Endothelial cell of umbilical vein (primary cell): ENCODE data around the gene AIM2. TPM values are rescaled to one million over a fixed set of nuclear protein-coding genes. Genes with fewer than 3 reads are reported as not detected.

ENCODE experiments used
- BruUV-seq: library from RNA; stranded (reverse); fragments of 400-500 nt; replicated peaks from 2 replicates; lab custom pipeline; 2021; lab: Mats Ljungman, UMichigan
- CTCF ChIA-PET: fragments of 300-600, 350-600 bp; sonication (Branson Sonifier 250); formaldehyde crosslinking; loops from one replicate; lab custom pipeline; 2021; ENCODE audit warnings: antibody characterized with exemption, inconsistent platforms; lab: Charles Lee
- POLR2A ChIA-PET: fragments of 300-600, 350-600 bp; sonication (Branson Sonifier 250); formaldehyde crosslinking; loops from one replicate; lab custom pipeline; 2021; ENCODE audit warnings: antibody characterized with exemption, inconsistent platforms; lab: Charles Lee
- DNase-seq: peaks from one replicate; pipeline ENCODE4 v3.0.0-alpha.2; 2011; ENCODE audit warnings: low read depth, low spot score
- FAIRE-seq: peaks from 2 replicates; lab custom pipeline; 2011; peaks lifted over from hg19 to GRCh38; lab: Jason Lieb, UNC
- H2AFZ ChIP-seq: 2 replicates; pipeline ENCODE4 v1.6.0; 2012; ENCODE audit warnings: low read depth, low read length, control low read depth, inconsistent platforms
- H3K27ac ChIP-seq: 2 replicates; pipeline ENCODE4 v1.5.1; 2011; ENCODE audit warnings: low read depth, mild to moderate bottlenecking, control low read depth, low read length, moderate library complexity; ENCODE audit not compliant: insufficient read depth
- H3K27me3 ChIP-seq, 2 experiments: 2 replicates each; pipeline versions ENCODE4 v1.6.0 to v1.6.1; 2011; ENCODE audit warnings: low read length in 2 of 2, mixed read lengths in 1 of 2; ENCODE audit not compliant: control insufficient read depth in 2 of 2, insufficient read depth in 2 of 2
- H3K36me3 ChIP-seq, 2 experiments: 2 replicates in 1 of 2; 3 replicates in 1 of 2; pipeline ENCODE4 v1.5.1; 2011; ENCODE audit warnings: low read length in 2 of 2, mild to moderate bottlenecking in 1 of 2, moderate library complexity in 1 of 2; ENCODE audit not compliant: control insufficient read depth in 2 of 2, insufficient read depth in 2 of 2; ENCODE audit errors: extremely low read depth in 1 of 2
- H3K4me1 ChIP-seq: 3 replicates; pipeline ENCODE4 v1.5.1; 2011; ENCODE audit warnings: mild to moderate bottlenecking, low read length; ENCODE audit not compliant: control insufficient read depth, insufficient read depth; ENCODE audit errors: extremely low read depth
- H3K4me2 ChIP-seq: 2 replicates; pipeline ENCODE4 v1.6.1; 2011; ENCODE audit warnings: low read length, control low read depth, mixed read lengths; ENCODE audit not compliant: insufficient read depth
- H3K4me3 ChIP-seq, 3 experiments: fragments of 200-600 bp in 1 of 3; sonication (generic), shearing (Covaris generic) in 1 of 3; replicated peaks in 1 of 3; 2 replicates each; pipeline ENCODE4 v1.5.1; 2011 to 2016; ENCODE audit warnings: control low read depth in 3 of 3, low read length in 3 of 3, mild to moderate bottlenecking in 2 of 3, inconsistent platforms in 1 of 3, low read depth in 1 of 3, moderate library complexity in 1 of 3; ENCODE audit not compliant: insufficient read depth in 1 of 3
- H3K79me2 ChIP-seq: 2 replicates; pipeline ENCODE4 v1.6.0; 2012; ENCODE audit warnings: low read length, inconsistent platforms; ENCODE audit not compliant: control insufficient read depth, insufficient read depth
- H3K9ac ChIP-seq: replicated peaks from 2 replicates; pipeline ENCODE3; 2011; ENCODE audit warnings: low read length, control low read depth; ENCODE audit not compliant: insufficient read depth; ENCODE audit errors: extremely low read depth
- H3K9me1 ChIP-seq: replicated peaks from 3 replicates; pipeline ENCODE4 v1.6.0; 2011; ENCODE audit warnings: mild to moderate bottlenecking, low read length; ENCODE audit not compliant: control insufficient read depth, insufficient read depth; ENCODE audit errors: extremely low read depth
- H3K9me3 ChIP-seq: replicated peaks from 2 replicates; pipeline ENCODE4 v1.5.1; 2012; ENCODE audit warnings: low read length, inconsistent platforms; ENCODE audit not compliant: control insufficient read depth, insufficient read depth
- H4K20me1 ChIP-seq: replicated peaks from 2 replicates; pipeline ENCODE3; 2011; ENCODE audit warnings: mild to moderate bottlenecking, low read length; ENCODE audit not compliant: control insufficient read depth, insufficient read depth; ENCODE audit errors: extremely low read depth
- EZH2 ChIP-seq: IDR thresholded peaks from 2 replicates; pipeline ENCODE4 v1.6.1; 2012; ENCODE audit warnings: borderline replicate concordance, low read depth, mild to moderate bottlenecking, moderate library complexity, low read length, inconsistent platforms; ENCODE audit not compliant: severe bottlenecking
- FOS ChIP-seq: IDR thresholded peaks from 2 replicates; pipeline ENCODE4 v1.6.1; 2011; ENCODE audit warnings: mild to moderate bottlenecking, low read length, moderate library complexity, borderline replicate concordance; ENCODE audit not compliant: insufficient read depth
- GATA2 ChIP-seq: IDR thresholded peaks from 2 replicates; pipeline ENCODE4 v1.7.0; 2011; ENCODE audit warnings: low read depth, mild to moderate bottlenecking, moderate library complexity, mixed read lengths, low read length; ENCODE audit not compliant: insufficient read length, insufficient read depth
- JUN ChIP-seq: IDR thresholded peaks from 2 replicates; pipeline ENCODE4 v1.6.1; 2011; ENCODE audit warnings: borderline replicate concordance, low read depth; ENCODE audit not compliant: insufficient read length, insufficient read depth
- MYC ChIP-seq: IDR thresholded peaks from one replicate; pipeline ENCODE4 v1.6.1; 2011; ENCODE audit warnings: mild to moderate bottlenecking, low read depth, low read length
- POLR2A ChIP-seq: IDR thresholded peaks from 2 replicates; pipeline ENCODE4 v1.6.1; 2012; ENCODE audit warnings: low read depth, mild to moderate bottlenecking, control low read depth, low read length
- POLR2AphosphoS5 ChIP-seq: IDR thresholded peaks from 2 replicates; pipeline ENCODE4 v1.6.1; 2012; ENCODE audit warnings: low read depth, mild to moderate bottlenecking, control low read depth, low read length, moderate library complexity; ENCODE audit not compliant: insufficient read depth
- dilution Hi-C: fragments of 300-500 bp; cut with MboI; formaldehyde crosslinking; loops from one replicate; pipeline ENCODE4 v1.15.0; 2019; ENCODE audit warnings: low sequenced_read_pairs; ENCODE audit not compliant: extremely low pct_ligation_motif_present
- intact Hi-C: fragments of 100-400 bp; cut with micrococcal nuclease; formaldehyde crosslinking; loops from one replicate; pipeline ENCODE4 v1.10.0; 2022
- polyA plus RNA-seq, 4 experiments: library from polyadenylated mRNA; depleted of rRNA in 3 of 4; stranded (reverse) in 3 of 4; unstranded in 1 of 4; fragments of >200 nt; gene quantifications; 2 replicates each; pipeline versions ENCODE4 v1.2.1 to v1.2.3, GENCODE V29; 2011 to 2012; ENCODE audit warnings: missing spikeins in 1 of 4
- total RNA-seq: library from RNA; stranded (reverse); gene quantifications from 2 replicates; pipeline ENCODE4 v1.2.3, GENCODE V29; 2021
- TF ChIP-seq, protein P1 (sequence below), 2 donors: IDR thresholded peaks; 1 replicate in 1 of 2; 2 replicates in 1 of 2; pipeline ENCODE4 v1.5.1; 2011; ENCODE audit warnings: low read length in 2 of 2, mild to moderate bottlenecking in 2 of 2, moderate library complexity in 2 of 2, control low read depth in 1 of 2, inconsistent platforms in 1 of 2, low read depth in 1 of 2; ENCODE audit not compliant: insufficient read depth in 1 of 2; ENCODE audit errors: extremely low read depth in 1 of 2
- TF ChIP-seq, protein P2 (sequence below): IDR thresholded peaks from 2 replicates; pipeline ENCODE4 v1.6.1; 2011; ENCODE audit not compliant: insufficient read depth, insufficient read length

Gene AIM2
- total and polyA plus RNA-seq, 2 donors (not counting 3 experiments of a cell fraction or from before 2014, with no cell fraction given) = not detected

DNA sequence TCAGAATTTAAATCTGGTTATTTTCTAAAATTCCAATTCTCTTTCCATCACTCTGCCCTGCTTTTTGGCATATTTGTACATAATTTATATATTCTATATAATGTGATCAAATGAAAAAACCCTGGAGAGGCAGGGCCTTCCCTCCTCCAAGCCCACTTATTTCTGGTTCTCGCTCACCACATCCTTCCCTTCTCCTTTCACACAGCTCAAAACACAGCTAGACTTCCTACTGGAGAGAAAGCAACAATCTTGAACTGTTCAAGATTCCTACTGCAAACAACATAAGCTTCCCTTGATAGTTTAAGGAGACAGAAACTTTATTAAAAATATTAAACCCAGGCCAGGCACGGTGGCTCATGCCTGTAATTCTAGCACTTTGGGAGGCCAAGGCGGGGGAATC is 7.6 kb upstream of the AIM2 start:
- CTCF ChIA-PET = interaction anchor here (1.0 to 1.5 kb wide), 2 partner anchors 12 to 24 kb away, joined by 3 to 9 read pairs; no protein-coding TSS in a partner anchor
- Histone ChIP-seq H3K4me2 (no peak overlapping the region), H3K4me3 (no peak overlapping the region), H3K27ac (no peak overlapping the region), H3K9ac (no peak overlapping the region), H2AFZ (no peak overlapping the region), H4K20me1 (no peaks in the 10 kb centered on the region), H3K27me3 (peaks cover 7 to 16% of the 10 kb centered on the region in 2 experiments), H3K79me2 (no peaks in the 10 kb centered on the region), H3K9me3 (no peaks in the 10 kb centered on the region), H3K36me3 (no peaks in the 10 kb centered on the region), H3K9me1 (no peaks in the 10 kb centered on the region), H3K4me1 (peaks cover 12% of the 10 kb centered on the region)
- TF ChIP-seq GATA2 (no peak), MYC (no peak), POLR2AphosphoS5 (no peak), JUN (no peak), EZH2 (no peak), FOS (no peak), POLR2A (no peak)
- TF ChIP-seq, protein P1, sequence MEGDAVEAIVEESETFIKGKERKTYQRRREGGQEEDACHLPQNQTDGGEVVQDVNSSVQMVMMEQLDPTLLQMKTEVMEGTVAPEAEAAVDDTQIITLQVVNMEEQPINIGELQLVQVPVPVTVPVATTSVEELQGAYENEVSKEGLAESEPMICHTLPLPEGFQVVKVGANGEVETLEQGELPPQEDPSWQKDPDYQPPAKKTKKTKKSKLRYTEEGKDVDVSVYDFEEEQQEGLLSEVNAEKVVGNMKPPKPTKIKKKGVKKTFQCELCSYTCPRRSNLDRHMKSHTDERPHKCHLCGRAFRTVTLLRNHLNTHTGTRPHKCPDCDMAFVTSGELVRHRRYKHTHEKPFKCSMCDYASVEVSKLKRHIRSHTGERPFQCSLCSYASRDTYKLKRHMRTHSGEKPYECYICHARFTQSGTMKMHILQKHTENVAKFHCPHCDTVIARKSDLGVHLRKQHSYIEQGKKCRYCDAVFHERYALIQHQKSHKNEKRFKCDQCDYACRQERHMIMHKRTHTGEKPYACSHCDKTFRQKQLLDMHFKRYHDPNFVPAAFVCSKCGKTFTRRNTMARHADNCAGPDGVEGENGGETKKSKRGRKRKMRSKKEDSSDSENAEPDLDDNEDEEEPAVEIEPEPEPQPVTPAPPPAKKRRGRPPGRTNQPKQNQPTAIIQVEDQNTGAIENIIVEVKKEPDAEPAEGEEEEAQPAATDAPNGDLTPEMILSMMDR (IDR thresholded peaks at IDR 0.05; ENCODE audit: extremely low read depth in 1 of 2, insufficient read depth in 1 of 2, low read depth in 1 of 2, low read length in 2 of 2) = no peak
- TF ChIP-seq, protein P2, sequence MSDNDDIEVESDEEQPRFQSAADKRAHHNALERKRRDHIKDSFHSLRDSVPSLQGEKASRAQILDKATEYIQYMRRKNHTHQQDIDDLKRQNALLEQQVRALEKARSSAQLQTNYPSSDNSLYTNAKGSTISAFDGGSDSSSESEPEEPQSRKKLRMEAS = no peak
- FAIRE-seq = no peak
- no TSS peak for BruUV-seq
- POLR2A ChIA-PET = no interaction called here
- intact Hi-C loops = no loop called here
- DNase-seq = no peak
- dilution Hi-C loops = no loop called here
